Effector memory CD4-positive, alpha-beta T cell (primary cell): ENCODE data around the gene TBX6.

ENCODE experiments used
- DNase-seq, 3 donors: peaks; one replicate each; pipeline ENCODE4 v3.0.0-alpha.2; 2020
- H3K27ac ChIP-seq: 2 replicates; pipeline ENCODE4 v1.7.0; 2013; ENCODE audit warnings: mild to moderate bottlenecking, low read length, moderate library complexity; ENCODE audit not compliant: insufficient read depth, poor library complexity, severe bottlenecking
- H3K27me3 ChIP-seq: replicated peaks from 2 replicates; pipeline ENCODE4 v1.7.0; 2013; ENCODE audit warnings: mild to moderate bottlenecking, low read length; ENCODE audit not compliant: insufficient read depth, control insufficient read depth, poor library complexity, severe bottlenecking
- H3K36me3 ChIP-seq: 2 replicates; pipeline ENCODE4 v1.7.0; 2013; ENCODE audit warnings: mild to moderate bottlenecking, low read length, moderate library complexity; ENCODE audit not compliant: control insufficient read depth, insufficient read depth
- H3K4me1 ChIP-seq: 2 replicates; pipeline ENCODE4 v1.7.0; 2013; ENCODE audit warnings: low read length, mild to moderate bottlenecking; ENCODE audit not compliant: control insufficient read depth, insufficient read depth, poor library complexity, severe bottlenecking
- H3K4me3 ChIP-seq: 2 replicates; pipeline ENCODE4 v1.7.0; 2013; ENCODE audit warnings: low read length, low read depth, mild to moderate bottlenecking; ENCODE audit not compliant: insufficient read depth, poor library complexity, severe bottlenecking
- H3K9me3 ChIP-seq: 2 replicates; pipeline ENCODE4 v1.7.0; 2013; ENCODE audit warnings: mild to moderate bottlenecking, low read length, moderate library complexity; ENCODE audit not compliant: control insufficient read depth

Gene TBX6

DNA sequence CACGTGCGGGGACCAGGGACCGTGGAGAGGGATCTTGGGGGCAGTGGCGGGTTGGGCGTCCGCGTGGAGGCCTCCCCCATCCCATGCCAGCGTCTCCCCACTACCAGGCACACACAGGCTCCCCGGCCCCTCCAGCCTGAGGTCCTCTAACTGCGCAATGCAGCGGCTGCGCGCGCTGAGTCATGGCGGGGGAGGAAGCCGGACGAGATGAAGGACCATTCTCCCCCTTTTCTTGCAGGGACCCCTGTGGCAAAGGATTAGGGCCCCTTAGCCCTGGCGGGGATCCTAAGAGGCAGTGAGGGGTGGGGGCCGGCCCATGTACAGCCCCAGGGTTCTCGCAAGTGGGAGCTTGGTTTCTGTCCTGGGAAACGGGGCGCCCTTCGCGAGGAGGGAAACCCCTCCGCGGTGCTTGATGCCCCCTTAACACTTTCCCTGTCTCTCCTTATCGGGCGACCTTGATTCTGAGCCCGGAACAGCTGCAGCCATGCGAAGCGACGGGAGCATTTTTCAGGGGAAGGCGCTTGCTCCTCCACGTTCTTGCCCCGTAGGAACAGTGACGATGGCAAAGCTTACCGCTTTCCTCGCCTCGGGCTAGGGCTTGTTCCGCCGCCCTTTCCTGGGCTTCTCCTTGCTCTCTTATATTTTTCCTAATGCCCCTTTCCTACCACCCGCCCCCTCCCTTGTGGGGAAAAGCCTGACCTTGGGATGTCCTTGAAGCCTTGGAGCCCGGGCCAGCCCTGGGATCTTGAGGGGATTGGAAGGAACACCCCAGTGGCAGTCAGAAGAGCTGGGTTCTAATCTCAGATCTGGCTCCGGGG, 25.6 kb downstream of the TBX6 start:
- Histone ChIP-seq H3K4me3 (peak overlapping the region; percentile 98), H3K27me3 (no peaks in the 10 kb centered on the region), H3K36me3 (peaks cover 39% of the 10 kb centered on the region), H3K9me3 (no peaks in the 10 kb centered on the region), H3K27ac (peak overlapping the region; percentile 83), H3K4me1 (peaks cover 33% of the 10 kb centered on the region)
- peak in 1 of 3 donors; percentile 20 for DNase-seq

DNA sequence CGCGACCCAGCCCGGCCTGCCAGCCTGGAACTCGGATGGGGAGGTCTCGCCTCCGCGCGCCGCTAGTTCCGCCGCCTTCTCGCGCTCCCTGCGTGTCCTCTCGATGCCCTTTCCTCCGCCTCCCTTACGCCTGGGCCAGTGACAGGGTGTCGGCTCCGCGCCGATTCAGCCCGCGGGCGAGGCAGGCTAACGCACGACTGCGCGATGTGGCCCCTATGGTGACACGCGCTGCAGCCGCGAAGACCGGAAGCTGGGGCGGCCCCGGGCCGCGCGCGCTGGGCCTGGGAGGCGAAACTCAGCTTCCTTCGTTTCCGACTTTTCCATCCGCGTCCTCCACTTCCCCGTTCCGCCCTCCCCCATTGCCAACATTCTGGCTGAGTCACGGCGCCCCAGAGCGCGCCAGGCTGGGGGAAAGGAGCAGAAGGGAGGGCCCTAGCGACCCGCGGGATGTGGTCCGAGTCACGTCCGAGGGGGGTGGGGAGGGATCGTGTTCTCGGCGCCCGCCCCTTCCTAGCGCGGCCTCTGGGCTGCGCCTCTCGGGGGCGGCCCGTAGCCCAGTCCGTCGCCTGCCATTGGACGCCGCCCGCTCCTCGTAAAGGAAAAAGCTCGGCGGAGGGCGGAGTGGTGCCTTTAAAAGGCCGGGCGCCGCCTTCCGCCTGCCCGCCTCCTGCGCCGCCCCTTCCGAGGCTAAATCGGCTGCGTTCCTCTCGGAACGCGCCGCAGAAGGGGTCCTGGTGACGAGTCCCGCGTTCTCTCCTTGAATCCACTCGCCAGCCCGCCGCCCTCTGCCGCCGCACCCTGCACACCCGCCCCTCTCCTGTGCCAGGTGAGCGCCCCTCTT, 26.4 kb downstream of the TBX6 start, which contains the start of gene ALDOA:
ALDOA (plus strand) TSS at position 659 of the 841 bp plus-strand sequence. CDS start 1,138 bp downstream, outside the sequence.
- H3K4me3 ChIP-seq = peak within 1 kb of the TSS; percentile 98
- H3K4me1 ChIP-seq = peaks cover 33% of the 10 kb centered on the region

DNA sequence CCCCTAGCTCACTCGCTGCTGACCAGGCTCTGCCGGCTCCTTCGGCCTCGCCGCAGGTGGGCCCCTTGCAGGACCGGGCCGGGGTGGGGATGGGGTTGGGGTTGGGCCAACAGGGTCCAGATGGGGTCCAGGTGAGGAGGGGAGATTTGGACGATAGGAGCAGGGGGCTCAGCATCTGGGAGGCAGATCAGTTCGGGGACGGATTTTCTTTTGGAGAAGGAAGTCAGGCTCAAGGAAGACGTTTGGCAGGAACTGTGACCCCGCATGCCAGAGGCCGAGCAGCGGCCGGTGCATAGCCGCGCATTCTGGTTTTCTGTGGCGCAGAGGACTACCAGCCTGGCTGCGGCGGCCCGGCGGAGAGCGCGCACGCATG, 27.0 kb downstream of the TBX6 start:
- H3K36me3 ChIP-seq = peaks cover 26% of the 10 kb centered on the region
- peaks cover 33% of the 10 kb centered on the region for H3K4me1 ChIP-seq
- H3K4me3 ChIP-seq = peak overlapping the region; percentile 98
- peak overlapping the region; percentile 83 for H3K27ac ChIP-seq
- DNase-seq = no peak
- no peaks in the 10 kb centered on the region for H3K9me3 ChIP-seq
- H3K27me3 ChIP-seq = no peaks in the 10 kb centered on the region

More for the DNA sequence above, 26.4 kb downstream of the TBX6 start, which contains the start of gene ALDOA:
- DNase-seq = peak; percentile 89 to 91 (median 90)
- Histone ChIP-seq H3K9me3 (no peaks in the 10 kb centered on the region), H3K27ac (peak within 1 kb of the TSS; percentile 83), H3K36me3 (peaks cover 32% of the 10 kb centered on the region), H3K27me3 (no peaks in the 10 kb centered on the region)

DNA sequence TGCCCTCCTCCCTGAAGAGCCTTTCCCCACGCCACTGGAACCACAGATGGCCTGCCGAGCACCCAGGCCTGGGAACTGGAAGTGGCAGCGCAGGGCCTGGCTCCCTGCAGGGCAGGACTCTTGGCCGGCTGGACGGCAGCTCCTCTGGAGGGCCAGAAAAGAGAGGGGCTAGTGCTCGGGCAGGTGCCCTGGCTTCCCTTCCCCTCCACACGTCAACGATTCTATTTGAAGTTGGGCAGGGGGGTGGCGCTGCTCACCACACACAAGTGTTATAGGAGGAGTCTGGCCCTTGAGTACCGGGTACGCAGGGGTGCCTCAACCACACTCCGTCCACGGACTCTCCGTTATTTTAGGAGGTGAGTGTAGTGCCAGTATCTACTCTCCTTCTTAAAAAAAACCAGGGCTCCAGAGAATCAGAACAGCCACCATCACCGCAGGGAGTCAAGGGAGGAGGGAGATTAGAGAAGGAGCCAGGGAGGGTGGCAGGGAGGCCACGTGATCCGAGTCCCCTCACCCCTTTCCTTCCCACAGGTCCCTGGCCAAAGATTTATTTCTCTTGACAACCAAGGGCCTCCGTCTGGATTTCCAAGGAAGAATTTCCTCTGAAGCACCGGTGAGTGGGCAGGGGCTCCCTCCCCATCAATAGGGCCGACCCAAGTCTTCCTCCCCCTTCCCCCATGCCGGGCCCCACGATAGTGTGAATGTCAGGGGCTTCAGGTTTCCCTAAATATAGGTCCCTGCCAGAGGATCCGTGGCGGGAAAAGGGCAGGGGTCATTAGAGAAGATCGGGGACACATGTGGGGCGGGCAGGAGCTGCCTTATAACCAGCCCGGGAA, 27.6 kb downstream of the TBX6 start:
- H3K9me3 ChIP-seq = no peaks in the 10 kb centered on the region
- H3K27ac ChIP-seq = peak overlapping the region; percentile 83
- no peaks in the 10 kb centered on the region for H3K27me3 ChIP-seq
- peaks cover 19% of the 10 kb centered on the region for H3K36me3 ChIP-seq
- H3K4me3 ChIP-seq = peak overlapping the region; percentile 98
- peak; percentile 41 to 49 (median 43) for DNase-seq
- peaks cover 32% of the 10 kb centered on the region for H3K4me1 ChIP-seq

DNA sequence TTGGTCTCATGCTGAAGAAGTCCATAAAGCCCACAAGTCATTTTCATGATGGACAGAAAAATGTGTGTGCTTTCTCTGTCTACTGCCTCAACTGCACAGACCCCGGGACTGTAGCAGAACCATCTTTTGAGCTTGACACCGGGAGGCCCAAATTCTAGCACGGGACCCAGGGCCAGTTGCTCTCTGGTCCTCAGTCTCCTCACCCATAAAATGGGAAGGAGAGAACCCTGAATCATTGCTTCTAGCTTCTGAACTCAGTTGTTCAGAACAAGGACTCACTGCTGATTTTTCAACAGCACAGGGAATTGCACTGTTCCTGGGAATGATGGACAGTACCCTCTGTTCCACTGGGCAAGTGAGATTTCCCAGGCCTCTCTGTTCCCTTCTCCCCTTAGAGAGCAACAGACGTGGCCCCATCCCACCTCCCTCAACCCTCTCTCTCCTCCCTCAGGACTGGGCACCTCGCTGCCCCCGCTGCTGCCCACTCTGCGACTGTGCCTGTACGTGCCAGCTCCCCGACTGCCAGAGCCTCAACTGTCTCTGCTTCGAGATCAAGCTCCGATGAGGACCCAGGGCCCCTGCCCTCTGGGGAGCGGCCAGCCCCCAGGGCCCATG, 28.3 kb downstream of the TBX6 start:
- Histone ChIP-seq H3K27me3 (no peaks in the 10 kb centered on the region), H3K27ac (peak overlapping the region; percentile 83), H3K9me3 (no peaks in the 10 kb centered on the region), H3K4me3 (peak overlapping the region; percentile 98), H3K4me1 (peaks cover 28% of the 10 kb centered on the region), H3K36me3 (peaks cover 12% of the 10 kb centered on the region)
- DNase-seq = no peak

DNA sequence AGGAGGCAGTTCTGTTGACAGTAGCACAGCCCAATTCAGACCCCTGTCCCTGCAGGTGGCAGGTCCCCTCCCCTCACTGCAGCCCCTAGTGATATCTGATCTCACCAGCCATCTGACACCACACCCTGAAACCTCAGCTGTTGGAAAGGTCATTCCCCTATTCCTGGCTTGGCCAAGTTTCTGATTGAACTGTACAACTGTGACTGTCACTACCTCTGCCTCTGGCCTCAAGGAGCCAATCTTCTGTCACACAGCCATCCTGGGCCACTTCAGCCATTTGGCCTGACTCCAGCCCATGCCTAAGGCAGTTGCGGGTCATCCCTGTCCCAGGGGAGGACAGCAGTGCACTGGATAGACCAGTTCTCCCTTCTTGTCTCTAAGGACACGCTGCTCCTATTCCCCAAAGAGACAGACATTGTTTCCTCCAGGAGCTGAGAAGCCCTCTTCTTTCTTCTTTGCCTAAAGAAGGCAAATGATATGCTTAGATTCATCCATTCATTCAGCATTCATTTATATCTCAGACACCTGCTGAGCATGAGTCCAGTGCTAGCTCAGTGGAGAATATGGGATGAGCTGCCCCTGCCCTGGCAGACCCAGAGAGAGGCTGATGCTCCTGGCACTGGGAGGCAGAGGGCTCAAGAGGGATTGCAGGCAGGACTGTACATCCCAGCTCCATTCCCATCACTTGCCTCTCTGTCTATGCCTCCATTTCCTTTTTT, 30.7 kb downstream of the TBX6 start:
- no peaks in the 10 kb centered on the region for H3K27me3 ChIP-seq
- peaks cover 10% of the 10 kb centered on the region for H3K4me1 ChIP-seq
- H3K36me3 ChIP-seq = no peaks in the 10 kb centered on the region
- no peak overlapping the region for H3K4me3 ChIP-seq
- DNase-seq = no peak
- no peak overlapping the region for H3K27ac ChIP-seq
- H3K9me3 ChIP-seq = no peaks in the 10 kb centered on the region

DNA sequence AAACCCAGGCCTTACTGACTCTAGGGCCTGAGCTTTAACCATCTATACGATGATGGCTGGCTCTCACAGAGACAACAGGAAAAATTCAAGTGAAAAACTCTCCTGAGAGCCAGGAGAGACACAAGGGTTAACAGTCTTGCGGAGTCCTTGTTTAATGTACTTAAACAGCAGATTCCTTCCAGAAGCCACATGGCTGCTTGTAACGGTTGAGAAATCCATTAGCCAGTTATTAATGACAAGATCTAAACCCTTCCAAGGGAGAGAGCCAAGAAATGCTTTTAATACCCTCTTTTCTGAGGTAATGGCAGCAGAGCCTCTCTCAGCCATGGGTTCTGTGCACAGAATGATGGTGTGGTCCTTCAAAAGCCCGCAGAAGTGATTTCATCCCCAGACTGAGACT, 31.4 kb downstream of the TBX6 start:
- Histone ChIP-seq H3K36me3 (no peaks in the 10 kb centered on the region), H3K4me3 (no peak overlapping the region), H3K27ac (no peak overlapping the region), H3K4me1 (peaks cover 10% of the 10 kb centered on the region), H3K27me3 (no peaks in the 10 kb centered on the region), H3K9me3 (no peaks in the 10 kb centered on the region)
- no peak for DNase-seq

DNA sequence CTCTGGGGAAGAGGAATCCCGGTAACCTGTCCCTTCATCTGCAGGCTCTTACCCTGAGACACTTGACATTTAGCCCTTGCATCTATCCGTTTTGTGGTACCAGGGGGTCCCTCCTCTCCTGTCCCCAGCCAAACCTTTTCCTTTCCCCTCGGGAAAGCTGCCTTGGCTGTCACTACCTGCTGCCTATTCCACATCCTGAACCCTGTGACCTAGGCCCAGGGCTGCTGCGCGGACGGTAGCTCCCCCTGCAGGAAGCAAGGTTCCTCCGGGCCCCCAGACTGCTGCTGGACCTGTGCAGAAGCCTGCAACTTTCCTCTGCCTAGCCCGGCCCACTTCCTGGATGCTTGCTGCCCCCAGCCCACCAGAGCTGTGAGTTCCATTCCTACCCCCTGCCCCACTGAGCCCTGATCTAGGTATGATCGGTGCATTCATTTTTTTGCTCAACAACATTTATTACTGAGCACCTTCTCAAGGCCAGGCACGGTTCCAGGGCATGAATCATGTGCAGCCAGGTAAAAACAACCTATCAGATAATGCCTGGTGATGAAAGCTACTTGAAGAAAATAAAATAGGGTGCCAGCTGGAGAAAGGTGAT, 36.7 kb downstream of the TBX6 start:
- DNase-seq = peak in 1 of 3 donors; percentile 28
- H3K9me3 ChIP-seq = no peaks in the 10 kb centered on the region
- H3K4me1 ChIP-seq = peaks cover 11% of the 10 kb centered on the region
- no peak overlapping the region for H3K27ac ChIP-seq
- no peaks in the 10 kb centered on the region for H3K27me3 ChIP-seq
- H3K4me3 ChIP-seq = no peak overlapping the region
- H3K36me3 ChIP-seq = no peaks in the 10 kb centered on the region
